ENCODE measurements around the gene CASQ2.

GRCh38 chr1:115728341-115728740 is 40.2 kb downstream of the CASQ2 start:
- no peak for TF ChIP-seq PTBP1 (IDR thresholded peaks at IDR 0.05; ENCODE audit: low read depth, low read length, poor library complexity, severe bottlenecking)
- TF ChIP-seq TSC22D2 (CRISPR knock-in tag; IDR thresholded peaks at IDR 0.05; ENCODE audit: borderline replicate concordance), result no peak
- no peak for TF ChIP-seq BRCA1 (CRISPR knock-in tag; IDR thresholded peaks at IDR 0.05)
- no peak for TF ChIP-seq REST (IDR thresholded peaks at IDR 0.05; ENCODE audit: borderline replicate concordance in 1 of 2, low read depth in 1 of 2, low read length in 2 of 2)
- TF ChIP-seq PRPF4 (IDR thresholded peaks at IDR 0.05; ENCODE audit: low read depth, low read length, poor library complexity, severe bottlenecking), result no peak
- TF ChIP-seq CTCF (CRISPR knock-in tag; IDR thresholded peaks at IDR 0.05), result no peak
- no peak for TF ChIP-seq ATF4 (CRISPR knock-in tag; IDR thresholded peaks at IDR 0.05)
- TF ChIP-seq RAD51 (IDR thresholded peaks at IDR 0.05; ENCODE audit: borderline replicate concordance), result no peak
- TF ChIP-seq PCBP2 (optimal IDR thresholded peaks at IDR 0.05; ENCODE audit: low read depth, low read length, poor library complexity, severe bottlenecking), result no peak
